ENCODE measurements around the gene NLRC4. TPM values are rescaled to one million over a fixed set of nuclear protein-coding genes. Genes with fewer than 3 reads are reported as not detected.

NLRC4 gene
- total and polyA plus RNA-seq, 10 of the 15 experiments (the other 5 are each of a cell fraction or from before 2014, with no cell fraction given): 0.01 to 0.58 (median 0.40) TPM

- TF ChIP-seq, protein P1, sequence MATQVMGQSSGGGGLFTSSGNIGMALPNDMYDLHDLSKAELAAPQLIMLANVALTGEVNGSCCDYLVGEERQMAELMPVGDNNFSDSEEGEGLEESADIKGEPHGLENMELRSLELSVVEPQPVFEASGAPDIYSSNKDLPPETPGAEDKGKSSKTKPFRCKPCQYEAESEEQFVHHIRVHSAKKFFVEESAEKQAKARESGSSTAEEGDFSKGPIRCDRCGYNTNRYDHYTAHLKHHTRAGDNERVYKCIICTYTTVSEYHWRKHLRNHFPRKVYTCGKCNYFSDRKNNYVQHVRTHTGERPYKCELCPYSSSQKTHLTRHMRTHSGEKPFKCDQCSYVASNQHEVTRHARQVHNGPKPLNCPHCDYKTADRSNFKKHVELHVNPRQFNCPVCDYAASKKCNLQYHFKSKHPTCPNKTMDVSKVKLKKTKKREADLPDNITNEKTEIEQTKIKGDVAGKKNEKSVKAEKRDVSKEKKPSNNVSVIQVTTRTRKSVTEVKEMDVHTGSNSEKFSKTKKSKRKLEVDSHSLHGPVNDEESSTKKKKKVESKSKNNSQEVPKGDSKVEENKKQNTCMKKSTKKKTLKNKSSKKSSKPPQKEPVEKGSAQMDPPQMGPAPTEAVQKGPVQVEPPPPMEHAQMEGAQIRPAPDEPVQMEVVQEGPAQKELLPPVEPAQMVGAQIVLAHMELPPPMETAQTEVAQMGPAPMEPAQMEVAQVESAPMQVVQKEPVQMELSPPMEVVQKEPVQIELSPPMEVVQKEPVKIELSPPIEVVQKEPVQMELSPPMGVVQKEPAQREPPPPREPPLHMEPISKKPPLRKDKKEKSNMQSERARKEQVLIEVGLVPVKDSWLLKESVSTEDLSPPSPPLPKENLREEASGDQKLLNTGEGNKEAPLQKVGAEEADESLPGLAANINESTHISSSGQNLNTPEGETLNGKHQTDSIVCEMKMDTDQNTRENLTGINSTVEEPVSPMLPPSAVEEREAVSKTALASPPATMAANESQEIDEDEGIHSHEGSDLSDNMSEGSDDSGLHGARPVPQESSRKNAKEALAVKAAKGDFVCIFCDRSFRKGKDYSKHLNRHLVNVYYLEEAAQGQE (IDR thresholded peaks at IDR 0.05; ENCODE audit: low read depth, low read length): no peak
- TF ChIP-seq, protein P2, sequence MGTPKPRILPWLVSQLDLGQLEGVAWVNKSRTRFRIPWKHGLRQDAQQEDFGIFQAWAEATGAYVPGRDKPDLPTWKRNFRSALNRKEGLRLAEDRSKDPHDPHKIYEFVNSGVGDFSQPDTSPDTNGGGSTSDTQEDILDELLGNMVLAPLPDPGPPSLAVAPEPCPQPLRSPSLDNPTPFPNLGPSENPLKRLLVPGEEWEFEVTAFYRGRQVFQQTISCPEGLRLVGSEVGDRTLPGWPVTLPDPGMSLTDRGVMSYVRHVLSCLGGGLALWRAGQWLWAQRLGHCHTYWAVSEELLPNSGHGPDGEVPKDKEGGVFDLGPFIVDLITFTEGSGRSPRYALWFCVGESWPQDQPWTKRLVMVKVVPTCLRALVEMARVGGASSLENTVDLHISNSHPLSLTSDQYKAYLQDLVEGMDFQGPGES (IDR thresholded peaks at IDR 0.05): no peak
Measured at GRCh38 chr2:32278478-32278853, 13.8 kb upstream of the NLRC4 start (continued).

GRCh38 chr2:32277674-32278477 is 13.2 kb upstream of the NLRC4 start, which contains the start of gene YIPF4:
Gene YIPF4, plus strand, starts transcription at chr2:32277904. Its CDS starts 252 bp downstream, at chr2:32278156.
- H3K79me2 ChIP-seq (ENCODE audit: control insufficient read depth, insufficient read depth, low read length): peaks cover 22% of the 10 kb centered on the region
- peak; percentile 92 for TF ChIP-seq NKRF (conservative IDR thresholded peaks at IDR 0.05)
- peak; percentile 53 for TF ChIP-seq PKNOX1 (IDR thresholded peaks at IDR 0.05)
- TF ChIP-seq NFYB (IDR thresholded peaks at IDR 0.05; ENCODE audit: insufficient read depth, low read depth, low read length): peak; percentile 81
- peak; percentile 66; the same call in 1 of the 2 replicates for TF ChIP-seq NR2F1 (conservative IDR thresholded peaks at IDR 0.05)
- peak in 1 of 2 experiments; percentile 48; a peak in 2 of 4 replicates for TF ChIP-seq BHLHE40 (IDR thresholded peaks at IDR 0.05; ENCODE audit: borderline replicate concordance in 1 of 2, low read depth in 2 of 2, low read length in 1 of 2)
- TF ChIP-seq, protein P3, sequence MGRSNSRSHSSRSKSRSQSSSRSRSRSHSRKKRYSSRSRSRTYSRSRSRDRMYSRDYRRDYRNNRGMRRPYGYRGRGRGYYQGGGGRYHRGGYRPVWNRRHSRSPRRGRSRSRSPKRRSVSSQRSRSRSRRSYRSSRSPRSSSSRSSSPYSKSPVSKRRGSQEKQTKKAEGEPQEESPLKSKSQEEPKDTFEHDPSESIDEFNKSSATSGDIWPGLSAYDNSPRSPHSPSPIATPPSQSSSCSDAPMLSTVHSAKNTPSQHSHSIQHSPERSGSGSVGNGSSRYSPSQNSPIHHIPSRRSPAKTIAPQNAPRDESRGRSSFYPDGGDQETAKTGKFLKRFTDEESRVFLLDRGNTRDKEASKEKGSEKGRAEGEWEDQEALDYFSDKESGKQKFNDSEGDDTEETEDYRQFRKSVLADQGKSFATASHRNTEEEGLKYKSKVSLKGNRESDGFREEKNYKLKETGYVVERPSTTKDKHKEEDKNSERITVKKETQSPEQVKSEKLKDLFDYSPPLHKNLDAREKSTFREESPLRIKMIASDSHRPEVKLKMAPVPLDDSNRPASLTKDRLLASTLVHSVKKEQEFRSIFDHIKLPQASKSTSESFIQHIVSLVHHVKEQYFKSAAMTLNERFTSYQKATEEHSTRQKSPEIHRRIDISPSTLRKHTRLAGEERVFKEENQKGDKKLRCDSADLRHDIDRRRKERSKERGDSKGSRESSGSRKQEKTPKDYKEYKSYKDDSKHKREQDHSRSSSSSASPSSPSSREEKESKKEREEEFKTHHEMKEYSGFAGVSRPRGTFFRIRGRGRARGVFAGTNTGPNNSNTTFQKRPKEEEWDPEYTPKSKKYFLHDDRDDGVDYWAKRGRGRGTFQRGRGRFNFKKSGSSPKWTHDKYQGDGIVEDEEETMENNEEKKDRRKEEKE (IDR thresholded peaks at IDR 0.05): no peak

More at GRCh38 chr2:32277674-32278477, 13.2 kb upstream of the NLRC4 start, which contains the start of gene YIPF4:
- no TSS peak for BruUV-seq (replicated peaks)
- ChIA-PET CTCF (no interaction called here), SMC1A (ENCODE audit: uncharacterized antibody, unreplicated experiment) (interaction anchor here (0.7 kb wide), 1 partner anchor 284 kb away, joined by 3 read pairs; no protein-coding TSS in a partner anchor), RAD21 (ENCODE audit: unreplicated experiment) (interaction anchor here (0.5 kb wide), 1 partner anchor 413 kb away, joined by 3 read pairs; no protein-coding TSS in a partner anchor), POLR2A (interaction anchor here (0.8 kb wide), 1 partner anchor 11 kb away, joined by 3 read pairs; no protein-coding TSS in a partner anchor)
- H3K4me1 ChIP-seq (ENCODE audit: control insufficient read depth, insufficient read depth, low read length): no peaks in the 10 kb centered on the region
- peak within 1 kb of the TSS; percentile 87 for H3K4me2 ChIP-seq (ENCODE audit: control insufficient read depth, insufficient read depth)
- H4K20me1 ChIP-seq (ENCODE audit: control insufficient read depth, insufficient read depth): no peaks in the 10 kb centered on the region
- peak within 1 kb of the TSS; percentile 77 for H3K27ac ChIP-seq (ENCODE audit: control insufficient read depth, insufficient read depth)
- H3K27me3 ChIP-seq (replicated peaks in 1 of 2; ENCODE audit: control insufficient read depth in 2 of 2, insufficient read depth in 2 of 2, low read length in 1 of 2): no peaks in the 10 kb centered on the region
- intact Hi-C loops (cut with micrococcal nuclease; ENCODE audit: unreplicated experiment) (loop anchor here (5.0 kb wide), 2 partner anchors 79 to 111 kb away; partner anchors contain the start of genes BIRC6 and SLC30A6), in situ Hi-C loops (cut with MboI) (no loop called here)
- H3K9ac ChIP-seq (ENCODE audit: control insufficient read depth, insufficient read depth, low read length): peak within 1 kb of the TSS; percentile 86
- H3K4me3 ChIP-seq: peak within 1 kb of the TSS; percentile 87
- peak; percentile 100 for FAIRE-seq
- H2AFZ ChIP-seq (ENCODE audit: control insufficient read depth, low read depth, low read length): peak within 1 kb of the TSS; percentile 95
- ATAC-seq: peak; percentile 98
- H3K9me3 ChIP-seq (replicated peaks; ENCODE audit: control insufficient read depth, insufficient read depth, low read length): no peaks in the 10 kb centered on the region; the same call in 1 of the 3 replicates
- DNase-seq (ENCODE audit: low read depth, low spot score): peak; percentile 90
- peaks cover 0 to 4% of the 10 kb centered on the region in 2 experiments; a peak in 1 of 4 replicates for H3K36me3 ChIP-seq (ENCODE audit: control insufficient read depth in 2 of 2, insufficient read depth in 2 of 2, low read length in 1 of 2)
- under 1% methylated on average over 59 of the region's 59 CpGs for WGBS (ENCODE audit: insufficient coverage, insufficient replicate concordance, low lambda C conversion rate, missing lambda C conversion rate)
